HG03095 (cell line): ENCODE data around the gene CHKB.

Source experiments
- ATAC-seq: cut with Tn5 transposase; IDR thresholded peaks from one replicate; pipeline ENCODE4 v1.9.1; 2021; ENCODE audit warnings: moderate library complexity; ENCODE audit not compliant: unreplicated experiment

The CHKB gene

DNA sequence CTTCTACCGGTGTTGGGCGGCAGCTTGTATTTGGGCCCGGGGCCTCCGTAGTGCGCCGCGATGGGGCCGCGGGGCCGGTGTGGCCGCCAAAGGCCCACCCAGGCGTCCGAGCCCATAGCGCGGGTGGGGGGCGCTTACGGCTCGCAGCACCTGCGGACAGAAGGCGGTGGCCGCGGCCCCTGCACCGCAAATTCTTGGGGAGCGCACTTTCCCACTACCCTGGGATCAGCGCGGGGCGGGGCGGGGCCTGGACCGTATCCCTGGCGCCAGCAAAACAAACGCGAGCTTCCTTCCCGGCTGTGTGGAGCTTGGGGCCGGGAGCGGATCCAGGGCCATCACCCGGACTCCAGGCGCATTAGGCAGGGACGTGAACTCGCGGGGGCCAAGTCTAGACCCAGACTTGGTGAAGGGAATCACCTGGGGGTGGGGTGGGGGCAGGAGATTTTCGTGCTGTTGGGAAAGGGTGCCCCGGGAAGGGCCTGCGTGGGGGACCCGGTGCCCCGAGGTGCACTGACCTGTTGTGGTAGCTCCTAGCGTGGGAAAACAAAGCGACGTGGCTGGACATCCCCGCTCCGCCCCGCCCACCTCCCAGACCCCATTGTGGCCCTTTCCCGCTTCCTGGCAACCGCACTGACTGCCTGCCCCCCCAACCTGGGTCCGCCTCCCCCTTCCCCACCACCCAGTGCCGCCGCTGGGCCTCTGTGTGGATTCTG lies 50.5 kb downstream of the CHKB start:
- ATAC-seq: no peak

- no peak for ATAC-seq
Measured at GRCh38 chr22:50531546-50531961, 51.1 kb downstream of the CHKB start.

DNA sequence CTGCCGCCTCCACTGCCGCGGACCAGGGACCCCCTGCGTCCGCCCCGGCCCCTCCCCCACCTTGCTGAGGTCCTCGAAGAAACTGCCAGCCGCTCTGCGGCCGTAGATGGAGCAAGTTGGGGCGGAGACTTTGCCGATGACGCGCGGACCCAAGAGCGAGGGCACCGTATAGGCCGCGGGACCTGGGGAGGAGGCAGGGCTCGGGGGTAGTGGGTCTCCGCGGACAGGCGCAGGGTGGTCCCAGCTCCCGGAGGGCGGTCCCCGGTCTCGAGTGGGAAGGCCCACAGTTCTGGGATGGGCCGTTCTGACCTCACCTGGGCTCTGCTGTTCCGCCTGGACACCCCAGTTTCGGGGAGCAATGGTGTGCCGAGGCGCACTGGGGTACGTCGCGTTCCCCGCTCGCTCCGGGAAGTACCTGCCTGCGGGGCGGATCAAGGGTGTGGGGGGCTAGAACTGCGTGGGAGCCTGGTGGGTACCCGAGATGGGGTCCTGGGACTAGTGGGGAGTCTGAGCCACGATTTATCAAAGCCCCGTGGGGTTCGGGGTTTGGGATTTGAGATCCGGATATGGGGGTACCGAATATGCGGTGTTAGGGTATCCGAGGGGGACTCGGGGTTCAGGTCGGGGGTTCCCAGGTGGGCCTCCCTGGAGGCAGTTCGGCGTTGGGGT lies 51.6 kb downstream of the CHKB start:
- ATAC-seq: no peak

DNA sequence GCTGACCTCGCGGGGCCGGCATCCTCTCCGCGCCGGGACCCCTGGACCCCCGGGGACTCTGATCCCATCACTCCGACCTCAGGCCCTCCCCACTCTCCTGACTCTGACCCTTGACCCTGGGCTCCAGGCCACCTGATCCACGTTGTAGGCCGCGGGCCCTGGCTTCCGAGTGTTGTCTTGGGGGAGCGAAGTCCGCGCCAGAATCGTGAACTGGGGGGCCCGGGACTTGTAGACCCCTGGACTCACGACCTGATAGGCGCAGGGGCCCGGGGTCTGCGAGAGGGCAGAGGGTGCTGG lies 52.1 kb downstream of the CHKB start:
- ATAC-seq: no peak

DNA sequence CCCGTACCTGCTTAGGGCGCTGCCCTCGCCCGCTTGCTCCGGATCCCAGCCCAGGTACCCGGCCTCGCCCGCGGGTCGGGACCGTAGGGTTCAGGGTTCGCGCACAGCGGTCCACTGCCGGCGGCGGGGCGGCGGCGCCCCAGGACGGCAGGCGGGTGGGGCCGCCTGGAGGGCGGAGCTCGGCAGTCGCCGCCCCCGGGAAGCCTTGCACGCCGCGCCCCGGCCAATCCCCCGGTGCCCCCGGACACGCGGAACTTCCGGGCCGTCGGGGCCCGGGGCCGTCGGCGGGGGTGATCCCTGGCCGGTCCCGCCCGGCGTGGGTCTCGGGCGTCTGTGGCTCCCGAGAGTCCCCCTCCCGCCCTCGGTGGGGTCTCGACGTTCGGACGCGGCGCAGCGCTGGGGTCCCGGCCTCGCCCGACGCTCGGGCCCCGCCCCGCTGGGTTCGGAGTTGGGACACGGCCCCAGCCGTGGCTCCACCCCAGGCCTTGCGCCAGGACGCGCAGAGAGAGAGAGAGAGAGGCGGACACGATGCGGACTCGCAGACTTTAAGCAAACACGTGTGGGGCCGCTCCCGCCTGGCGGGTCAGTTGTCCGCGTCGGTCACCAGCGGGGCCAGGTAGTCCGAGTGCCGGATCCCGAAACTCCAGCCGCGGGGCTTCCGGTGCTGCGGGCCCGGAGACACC lies 52.6 kb downstream of the CHKB start, which contains the start of gene TYMP:
Gene TYMP, minus strand, starts transcription at position 116 of the 683 bp plus-strand sequence. CDS start 303 bp downstream, outside the sequence.
- no peak for ATAC-seq

- no peak for ATAC-seq
Measured at GRCh38 chr22:50529416-50529896, 53.2 kb downstream of the CHKB start.
